SK-N-MC (cell line): ENCODE data around the gene POMGNT2.

Experiments
- DNase-seq: peaks from one replicate; pipeline ENCODE4 v3.0.0-alpha.2; 2011; ENCODE audit warnings: low read depth, low spot score
- H3K27ac ChIP-seq: fragments of 200-600 bp; sonication (generic); 2 replicates; pipeline ENCODE4 v1.5.1; 2016; ENCODE audit warnings: mixed run types
- H3K36me3 ChIP-seq: fragments of 200-600 bp; sonication (generic); 2 replicates; pipeline ENCODE4 v1.6.1; 2017; ENCODE audit warnings: antibody characterized with exemption, low read length, mixed read lengths; ENCODE audit not compliant: insufficient read depth
- H3K4me3 ChIP-seq: fragments of 200-600 bp; sonication (generic); 2 replicates; pipeline ENCODE4 v1.5.1; 2016
- H3K9ac ChIP-seq: fragments of 200-600 bp; sonication (generic); 2 replicates; pipeline ENCODE4 v1.8.0; 2017; ENCODE audit warnings: mixed run types, mixed read lengths; ENCODE audit not compliant: insufficient read length
- H3K9me3 ChIP-seq: fragments of 200-600 bp; sonication (generic); 2 replicates; pipeline ENCODE4 v1.6.1; 2017; ENCODE audit warnings: low read depth, mild to moderate bottlenecking, antibody characterized with exemption, low read length, moderate library complexity, mixed read lengths
- EZH2 ChIP-seq: fragments of 200-600 bp; sonication (generic); IDR thresholded peaks from one replicate; pipeline ENCODE4 v1.6.1; 2017; ENCODE audit warnings: antibody characterized with exemption
- FOXP2 ChIP-seq: optimal IDR thresholded peaks from 2 replicates; pipeline ENCODE3; 2011; ENCODE audit warnings: mild to moderate bottlenecking, moderate library complexity; ENCODE audit not compliant: insufficient read depth; ENCODE audit errors: extremely low read length, control extremely low read depth
- POLR2AphosphoS5 ChIP-seq: IDR thresholded peaks from 2 replicates; pipeline ENCODE4 v1.6.1; 2012; ENCODE audit warnings: mild to moderate bottlenecking, low read depth, low read length, borderline replicate concordance

POMGNT2 gene

DNA sequence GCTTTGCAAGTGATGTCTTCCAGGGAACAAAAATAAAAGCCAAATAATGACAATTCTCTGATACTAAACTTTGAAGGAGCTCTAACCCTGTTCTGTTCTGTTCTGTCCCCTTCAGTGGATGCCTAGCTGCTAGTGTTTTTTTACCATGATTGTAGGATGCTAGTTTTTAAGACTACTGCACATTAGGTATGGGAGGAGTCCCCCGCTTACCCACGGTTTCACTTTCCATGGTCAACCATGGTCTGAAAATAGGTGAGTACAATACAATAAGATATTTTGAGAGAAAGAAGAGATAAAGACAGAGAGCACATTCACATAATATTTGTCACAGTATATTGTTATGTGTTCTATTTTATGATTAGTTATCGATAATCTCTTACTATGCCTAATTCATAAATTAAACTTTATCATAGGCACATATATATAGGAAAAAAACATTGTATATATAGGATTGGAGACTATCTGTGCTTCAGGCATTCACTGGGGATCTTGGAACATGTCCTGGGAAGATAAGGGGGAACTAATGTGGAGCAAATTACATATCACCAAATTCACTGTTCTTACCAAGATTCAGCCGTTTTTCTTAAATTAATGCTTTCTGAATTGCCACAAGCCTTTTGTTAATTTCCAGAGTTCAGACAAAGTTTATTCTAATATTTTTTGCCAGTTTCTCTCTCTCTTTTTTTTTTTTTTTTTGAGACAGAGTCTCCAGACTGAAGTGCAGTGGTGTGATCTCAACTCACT is 32.8 kb upstream of the POMGNT2 start:
- Histone ChIP-seq H3K36me3 (no peaks in the 10 kb centered on the region), H3K9me3 (no peaks in the 10 kb centered on the region), H3K27ac (no peak overlapping the region), H3K4me3 (no peak overlapping the region), H3K9ac (no peak overlapping the region)
- DNase-seq = no peak
- TF ChIP-seq FOXP2 = no peak
- no peak for TF ChIP-seq POLR2AphosphoS5
- TF ChIP-seq EZH2 = no peak

DNA sequence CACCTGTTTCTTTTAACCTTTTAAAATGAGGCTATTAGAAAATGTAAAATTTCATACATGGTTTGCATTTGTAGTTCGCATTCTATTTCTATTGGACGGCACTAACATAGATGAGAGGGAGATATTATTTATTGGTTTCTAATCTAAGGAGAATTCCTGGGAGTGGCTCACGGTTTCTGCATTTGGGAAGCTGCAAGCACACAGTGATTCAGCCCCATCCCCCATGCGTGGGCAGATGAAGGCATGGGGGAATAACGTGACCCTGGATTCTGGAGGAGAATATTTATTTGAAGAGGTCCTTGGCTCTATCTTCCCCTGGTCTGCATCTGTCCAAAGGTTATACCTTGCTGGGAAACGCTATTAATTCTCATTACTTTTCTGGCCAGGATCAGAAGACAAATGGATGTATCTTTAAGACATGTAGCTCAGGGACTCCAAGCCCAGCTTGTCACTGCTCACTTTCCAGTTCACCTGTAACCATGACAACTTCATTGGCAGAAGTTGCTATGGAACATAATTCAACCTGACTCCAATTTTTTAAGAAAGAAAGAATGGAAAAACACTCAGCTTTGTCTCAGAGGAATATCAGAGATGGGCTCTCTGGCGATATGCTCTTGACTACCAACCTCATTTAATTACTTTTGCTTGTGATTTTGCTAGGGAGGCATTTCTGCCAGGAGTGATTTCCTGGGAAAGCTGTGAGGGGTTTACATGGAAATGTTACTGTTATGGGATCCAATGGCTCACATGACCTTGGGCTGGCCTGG is 27.2 kb upstream of the POMGNT2 start:
- no peak overlapping the region for H3K9ac ChIP-seq
- H3K36me3 ChIP-seq = no peaks in the 10 kb centered on the region
- H3K9me3 ChIP-seq = no peaks in the 10 kb centered on the region
- H3K27ac ChIP-seq = no peak overlapping the region
- H3K4me3 ChIP-seq = no peak overlapping the region
- TF ChIP-seq POLR2AphosphoS5 (no peak), FOXP2 (no peak), EZH2 (no peak)
- no peak for DNase-seq

DNA sequence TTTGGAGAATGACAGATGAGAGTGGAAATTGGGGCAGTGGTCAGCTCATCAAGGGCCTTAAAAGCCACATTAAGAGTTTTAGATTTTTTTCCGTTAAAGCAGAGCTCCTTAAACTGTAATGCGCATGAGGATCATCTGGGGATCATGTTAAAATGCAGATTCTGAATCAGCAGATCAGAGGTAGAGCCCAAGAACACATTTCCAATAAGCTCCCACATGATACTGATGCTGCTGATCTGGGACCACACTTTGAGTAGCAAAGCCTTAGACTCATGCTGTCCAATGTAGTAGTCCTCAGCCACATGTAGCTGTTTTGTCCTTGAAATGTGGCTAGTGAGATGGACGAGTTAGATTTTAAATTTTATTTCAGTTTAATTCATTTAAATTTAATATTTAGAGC is 26.3 kb upstream of the POMGNT2 start:
- Histone ChIP-seq H3K36me3 (no peaks in the 10 kb centered on the region), H3K9ac (no peak overlapping the region), H3K9me3 (no peaks in the 10 kb centered on the region), H3K27ac (no peak overlapping the region), H3K4me3 (no peak overlapping the region)
- no peak for TF ChIP-seq POLR2AphosphoS5
- TF ChIP-seq FOXP2 = no peak
- no peak for TF ChIP-seq EZH2
- no peak for DNase-seq

DNA sequence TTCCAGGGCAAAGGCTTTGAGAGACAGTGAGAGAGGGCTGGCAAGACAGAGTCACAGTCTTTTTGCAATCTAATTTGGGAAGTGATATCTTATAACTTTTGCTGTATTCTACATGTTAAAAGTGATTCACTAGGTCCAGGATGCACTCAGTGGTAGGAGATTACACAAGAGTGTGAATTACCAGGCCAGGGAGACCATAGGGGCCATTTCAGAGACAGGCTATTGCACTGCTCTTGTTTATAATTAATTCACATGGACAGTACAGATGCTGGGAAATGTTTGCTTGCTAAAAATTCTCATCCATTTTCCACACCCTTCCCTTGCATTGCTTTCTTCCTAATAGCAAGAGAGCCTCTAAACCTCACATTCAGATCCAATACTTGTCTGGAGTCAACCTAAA is 22.6 kb upstream of the POMGNT2 start:
- Histone ChIP-seq H3K27ac (no peak overlapping the region), H3K9me3 (no peaks in the 10 kb centered on the region), H3K4me3 (no peak overlapping the region), H3K36me3 (no peaks in the 10 kb centered on the region), H3K9ac (no peak overlapping the region)
- no peak for DNase-seq
- TF ChIP-seq POLR2AphosphoS5 = no peak
- TF ChIP-seq EZH2 = no peak
- TF ChIP-seq FOXP2 = no peak

DNA sequence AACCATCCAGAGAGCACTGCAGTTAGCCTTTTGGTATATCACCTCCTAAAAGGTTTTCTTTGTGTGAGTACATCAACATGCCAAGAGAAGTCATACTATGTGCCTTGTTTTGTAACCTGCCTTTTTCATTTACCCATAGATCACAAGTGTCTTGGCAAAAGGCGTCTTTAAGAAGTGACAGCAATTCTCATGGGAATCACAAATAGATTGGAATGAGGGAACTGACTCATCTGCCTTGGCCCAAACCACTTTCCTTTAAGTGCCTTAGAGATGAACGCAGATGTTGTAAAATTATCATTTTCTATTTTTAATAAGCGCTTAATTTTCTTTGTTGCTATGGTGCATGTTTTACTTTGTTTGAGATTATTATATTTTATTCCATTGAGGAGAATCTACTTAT is 20.7 kb upstream of the POMGNT2 start:
- H3K9ac ChIP-seq = no peak overlapping the region
- no peak overlapping the region for H3K27ac ChIP-seq
- no peaks in the 10 kb centered on the region for H3K36me3 ChIP-seq
- no peak for DNase-seq
- no peaks in the 10 kb centered on the region for H3K9me3 ChIP-seq
- no peak for TF ChIP-seq EZH2
- no peak for TF ChIP-seq FOXP2
- no peak for TF ChIP-seq POLR2AphosphoS5
- no peak overlapping the region for H3K4me3 ChIP-seq

DNA sequence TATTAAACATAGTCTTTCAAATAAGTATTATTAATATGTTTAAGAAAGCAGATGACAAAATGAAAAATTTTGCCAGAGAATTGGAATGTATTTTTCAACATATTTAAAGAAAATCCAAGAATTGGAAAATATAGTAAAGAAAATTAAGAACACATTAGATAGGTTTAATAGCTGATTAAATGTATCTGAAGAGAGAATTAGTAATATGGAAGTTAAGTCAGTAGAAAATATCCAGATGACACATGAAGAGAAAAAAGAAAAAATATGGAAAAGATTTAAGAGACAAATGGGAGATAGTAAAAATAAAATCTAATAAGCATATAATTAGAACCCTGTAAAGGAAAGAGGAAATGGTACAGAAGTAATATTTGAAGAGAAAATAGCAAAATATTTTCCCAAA is 18.0 kb upstream of the POMGNT2 start:
- no peaks in the 10 kb centered on the region for H3K36me3 ChIP-seq
- H3K9me3 ChIP-seq = no peaks in the 10 kb centered on the region

DNA sequence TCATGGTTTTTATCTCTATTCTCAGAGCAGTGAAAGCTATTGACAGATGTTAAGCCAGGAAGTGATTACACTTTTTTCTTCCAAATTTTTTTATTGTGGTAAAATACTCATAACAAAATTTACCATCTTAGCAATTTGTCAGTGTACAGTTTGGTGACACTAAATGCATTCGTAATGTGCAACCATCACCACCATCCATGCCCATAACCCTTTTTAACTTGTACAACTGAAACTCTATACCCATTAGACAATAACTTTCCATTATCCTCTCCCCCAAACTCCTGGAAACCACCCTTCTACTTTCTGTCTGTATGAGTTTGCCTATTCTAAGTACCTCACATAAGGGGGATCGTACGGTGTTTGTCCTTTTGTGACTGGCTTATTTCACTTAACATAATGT is 15.1 kb upstream of the POMGNT2 start:
- DNase-seq = no peak
- no peaks in the 10 kb centered on the region for H3K9me3 ChIP-seq
- H3K27ac ChIP-seq = no peak overlapping the region
- no peak overlapping the region for H3K4me3 ChIP-seq
- no peaks in the 10 kb centered on the region for H3K36me3 ChIP-seq
- no peak overlapping the region for H3K9ac ChIP-seq
- TF ChIP-seq FOXP2 = no peak
- no peak for TF ChIP-seq POLR2AphosphoS5
- no peak for TF ChIP-seq EZH2

More for the DNA sequence above, 18.0 kb upstream of the POMGNT2 start:
- Histone ChIP-seq H3K27ac (no peak overlapping the region), H3K4me3 (no peak overlapping the region), H3K9ac (no peak overlapping the region)
- no peak for DNase-seq
- TF ChIP-seq FOXP2 (no peak), POLR2AphosphoS5 (no peak), EZH2 (no peak)

DNA sequence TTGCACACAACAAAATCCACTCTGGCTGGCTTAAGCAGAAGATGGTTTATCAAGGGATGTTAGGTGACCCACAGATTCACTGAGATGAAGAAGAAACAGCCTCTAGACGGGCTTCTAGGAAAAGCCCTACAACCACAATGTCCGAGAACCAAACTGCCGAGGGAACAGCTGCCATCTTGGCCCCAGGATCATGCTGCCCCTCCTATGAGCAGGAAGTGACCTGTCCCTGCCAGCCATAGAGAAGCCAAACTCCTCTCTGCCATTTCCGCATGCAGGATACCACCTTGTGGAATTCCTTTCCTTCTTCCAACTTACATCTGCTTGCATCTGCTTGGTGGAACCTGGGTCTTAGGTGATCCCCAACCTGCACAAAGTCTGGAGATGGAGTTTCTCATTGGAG is 11.4 kb upstream of the POMGNT2 start:
- TF ChIP-seq FOXP2 (no peak), POLR2AphosphoS5 (no peak), EZH2 (no peak)
- Histone ChIP-seq H3K9ac (no peak overlapping the region), H3K4me3 (no peak overlapping the region), H3K27ac (no peak overlapping the region), H3K36me3 (no peaks in the 10 kb centered on the region), H3K9me3 (no peaks in the 10 kb centered on the region)
- DNase-seq = no peak
